IMR-90 (cell line): ENCODE data around the gene CEBPE. TPM values are rescaled to one million over a fixed set of nuclear protein-coding genes. Genes with fewer than 3 reads are reported as not detected.

Experiments
- ATAC-seq: fragments of 200-7000 bp; cut with Tn5 transposase; 2 replicates; pipeline ENCODE4 v1.9.1; 2020; ENCODE audit warnings: low read depth, mild to moderate bottlenecking, moderate library complexity
- BruUV-seq: library from RNA; stranded (reverse); fragments of 400-500 nt; replicated peaks from 2 replicates; lab custom pipeline; 2021; lab: Mats Ljungman, UMichigan
- CTCF ChIA-PET: fragments of 300-600 bp; formaldehyde crosslinking; extraction: SDS; loops from one replicate; lab custom pipeline; 2021; ENCODE audit warnings: antibody characterized with exemption; lab: Yijun Ruan, JAX
- POLR2A ChIA-PET: fragments of 300-600 bp; sonication (Branson Sonifier 250); formaldehyde crosslinking; loops from one replicate; lab custom pipeline; 2022; ENCODE audit warnings: antibody characterized with exemption; ENCODE audit not compliant: unreplicated experiment; lab: Charles Lee
- DNase-seq: peaks from one replicate; pipeline ENCODE4 v3.0.0; 2013
- H2AFZ ChIP-seq: replicated peaks from 2 replicates; pipeline ENCODE3; 2013; ENCODE audit warnings: low read length, mild to moderate bottlenecking; ENCODE audit not compliant: poor library complexity
- H2AK5ac ChIP-seq: 2 replicates; pipeline ENCODE4 v1.6.1; 2013; ENCODE audit warnings: low read depth, low read length, inconsistent platforms
- H2AK9ac ChIP-seq: replicated peaks from 2 replicates; pipeline ENCODE3; 2013; ENCODE audit warnings: mild to moderate bottlenecking, low read depth, low read length, moderate library complexity; ENCODE audit not compliant: poor library complexity
- H2BK120ac ChIP-seq: 2 replicates; pipeline ENCODE4 v1.6.1; 2013; ENCODE audit warnings: low read depth, low read length, inconsistent platforms
- H2BK15ac ChIP-seq: 3 replicates; pipeline ENCODE4 v1.6.1; 2013; ENCODE audit warnings: low read depth, low read length, inconsistent platforms
- H2BK20ac ChIP-seq: 2 replicates; pipeline ENCODE4 v1.6.1; 2013; ENCODE audit warnings: low read depth, mild to moderate bottlenecking, inconsistent platforms, low read length, moderate library complexity
- H2BK5ac ChIP-seq: 2 replicates; pipeline ENCODE4 v1.6.1; 2013; ENCODE audit warnings: mild to moderate bottlenecking, low read depth, low read length, inconsistent platforms; ENCODE audit not compliant: poor library complexity, severe bottlenecking
- H3K14ac ChIP-seq: replicated peaks from 2 replicates; pipeline ENCODE4 v1.6.1; 2013; ENCODE audit warnings: low read depth, low read length, inconsistent platforms
- H3K18ac ChIP-seq: 2 replicates; pipeline ENCODE4 v1.6.1; 2013; ENCODE audit warnings: low read depth, low read length, control low read depth
- H3K23ac ChIP-seq: 2 replicates; pipeline ENCODE4 v1.6.1; 2013; ENCODE audit warnings: low read depth, low read length, inconsistent platforms
- H3K27ac ChIP-seq: 2 replicates; pipeline ENCODE4 v1.5.1; 2013; ENCODE audit warnings: mild to moderate bottlenecking, control low read depth, low read length; ENCODE audit not compliant: insufficient read depth
- H3K27me3 ChIP-seq: 2 replicates; pipeline ENCODE4 v1.6.1; 2013; ENCODE audit warnings: low read length; ENCODE audit not compliant: control insufficient read depth, insufficient read depth
- H3K36me3 ChIP-seq: 2 replicates; pipeline ENCODE4 v1.6.1; 2013; ENCODE audit warnings: low read length, mixed read lengths; ENCODE audit not compliant: control insufficient read depth, insufficient read depth
- H3K4ac ChIP-seq: 2 replicates; pipeline ENCODE4 v1.6.1; 2013; ENCODE audit warnings: low read depth, low read length, inconsistent platforms
- H3K4me1 ChIP-seq: 2 replicates; pipeline ENCODE4 v1.6.1; 2013; ENCODE audit warnings: low read length, mixed read lengths; ENCODE audit not compliant: control insufficient read depth, insufficient read depth
- H3K4me2 ChIP-seq: 2 replicates; pipeline ENCODE4 v1.6.1; 2013; ENCODE audit warnings: low read depth, mild to moderate bottlenecking, control low read depth, low read length, moderate library complexity
- H3K4me3 ChIP-seq: 2 replicates; pipeline ENCODE4 v1.5.1; 2013; ENCODE audit warnings: low read depth, mild to moderate bottlenecking, control low read depth, low read length, moderate library complexity; ENCODE audit not compliant: insufficient read depth
- H3K56ac ChIP-seq: 2 replicates; pipeline ENCODE4 v1.6.1; 2013; ENCODE audit warnings: low read length, inconsistent platforms; ENCODE audit not compliant: insufficient read depth; ENCODE audit errors: extremely low read depth
- H3K79me1 ChIP-seq, 2 experiments: 2 replicates each; pipeline ENCODE4 v1.6.1; 2013; ENCODE audit warnings: low read length in 2 of 2, inconsistent platforms in 1 of 2, low read depth in 1 of 2
- H3K9ac ChIP-seq: 2 replicates; pipeline ENCODE4 v1.6.1; 2013; ENCODE audit warnings: low read depth, low read length, control low read depth
- H3K9me1 ChIP-seq: 2 replicates; pipeline ENCODE4 v1.6.1; 2013; ENCODE audit warnings: low read length, inconsistent platforms; ENCODE audit not compliant: insufficient read depth
- H3K9me3 ChIP-seq: 2 replicates; pipeline ENCODE4 v1.6.1; 2013; ENCODE audit warnings: low read length; ENCODE audit not compliant: control insufficient read depth, insufficient read depth
- H4K20me1 ChIP-seq: 2 replicates; pipeline ENCODE4 v1.6.1; 2013; ENCODE audit warnings: low read length, inconsistent platforms; ENCODE audit not compliant: insufficient read depth
- H4K5ac ChIP-seq: 2 replicates; pipeline ENCODE4 v1.6.1; 2013; ENCODE audit warnings: mild to moderate bottlenecking, low read depth, low read length, control low read depth
- H4K8ac ChIP-seq, 2 experiments: 2 replicates each; pipeline ENCODE4 v1.6.1; 2013; ENCODE audit warnings: low read depth in 2 of 2, low read length in 2 of 2, control low read depth in 1 of 2, inconsistent platforms in 1 of 2
- H4K91ac ChIP-seq: 2 replicates; pipeline ENCODE4 v1.6.1; 2013; ENCODE audit warnings: low read depth, low read length, inconsistent platforms; ENCODE audit not compliant: insufficient read depth
- BHLHE40 ChIP-seq: fragments of 150-350 bp; IDR thresholded peaks from 2 replicates; pipeline ENCODE4 v1.6.1; 2016; ENCODE audit warnings: mild to moderate bottlenecking, low read depth, low read length
- CEBPB ChIP-seq: IDR thresholded peaks from 2 replicates; pipeline ENCODE4 v1.6.1; 2012; ENCODE audit warnings: low read depth, low read length, improper control_type of control experiment
- NFE2L2 ChIP-seq: fragments of 150-350 bp; IDR thresholded peaks from 2 replicates; pipeline ENCODE4 v1.6.1; 2016; ENCODE audit warnings: low read depth, mild to moderate bottlenecking, low read length
- SMC3 ChIP-seq: fragments of 150-350 bp; IDR thresholded peaks from 2 replicates; pipeline ENCODE4 v1.6.1; 2016; ENCODE audit warnings: low read depth, mild to moderate bottlenecking, antibody characterized with exemption, low read length, moderate library complexity
- USF2 ChIP-seq: fragments of 150-350 bp; IDR thresholded peaks from 2 replicates; pipeline ENCODE4 v1.6.1; 2017; ENCODE audit warnings: mild to moderate bottlenecking, antibody characterized with exemption, low read length, low read depth
- WGBS, 2 experiments: methylation state at CpG; one replicate each; pipeline versions ENCODE4 v1.1.5 to v1.1.7; 2013; ENCODE audit warnings: missing lambda C conversion rate in 2 of 2; ENCODE audit not compliant: insufficient read length in 1 of 2; ENCODE audit errors: extremely low coverage in 2 of 2; 5-methylcytosine and 5-hydroxymethylcytosine counted together
- dilution Hi-C: fragments of 300-500 bp; cut with HindIII; formaldehyde crosslinking; loops from one replicate; pipeline ENCODE4 v1.14.3; 2018; ENCODE audit warnings: low sequenced_read_pairs; ENCODE audit not compliant: unreplicated experiment
- in situ Hi-C: fragments of 300-500 bp; cut with MboI; formaldehyde crosslinking; loops from 3 replicates; pipeline ENCODE4 v1.14.3; 2019; ENCODE audit warnings: low sequenced_read_pairs, inconsistent platforms, mixed read lengths
- intact Hi-C: fragments of 100-400 bp; cut with micrococcal nuclease; formaldehyde crosslinking; loops from 2 replicates; pipeline ENCODE4 v1.10.0; 2022
- polyA plus RNA-seq, 3 experiments: library from polyadenylated mRNA; depleted of rRNA; stranded (reverse); fragments of >200 nt; gene quantifications; 2 replicates each; pipeline ENCODE4 v1.2.3, GENCODE V29; 2012; ENCODE audit warnings: low replicate concordance in 1 of 3
- total RNA-seq: library from RNA; depleted of rRNA; stranded (reverse); fragments of >200 nt; gene quantifications from 2 replicates; pipeline ENCODE4 v1.2.3, GENCODE V29; 2012

The CEBPE gene
- total and polyA plus RNA-seq, 2 of the 4 experiments (the other 2 are of a cell fraction): 0.05 TPM; not detected in 1

- dilution Hi-C loops: no loop called here
- peak overlapping the region; percentile 61 for H3K27ac ChIP-seq
- BruUV-seq: no TSS peak
- TF ChIP-seq CEBPB (0 out of 2 replicates have a peak, but pooled peaks have one; percentile 28), USF2 (no peak), NFE2L2 (no peak), SMC3 (no peak), BHLHE40 (no peak)
- peak overlapping the region; percentile 89 for H3K4ac ChIP-seq
- intact Hi-C loops: no loop called here
- peak overlapping the region; percentile 92 for H2BK20ac ChIP-seq
- no peaks in the 10 kb centered on the region for H3K9me3 ChIP-seq
- peak overlapping the region; percentile 81; the same call in 1 of the 2 replicates for H3K23ac ChIP-seq
- ChIA-PET POLR2A (no interaction called here), CTCF (interaction anchor here (1.3 to 2.2 kb wide), 5 partner anchors 8 to 56 kb away, joined by 4 to 6 read pairs (median 5); partner anchors contain the start of genes ACIN1, C14orf119 and CDH24)
- H3K9ac ChIP-seq: peak overlapping the region; percentile 13; the same call in 1 of the 2 replicates
- peaks cover 35% of the 10 kb centered on the region for H3K9me1 ChIP-seq
- in situ Hi-C loops: loop anchor here (10.0 kb wide), 1 partner anchor 191 kb away; the partner anchor contains the start of genes BCL2L2 and PPP1R3E
- no peaks in the 10 kb centered on the region for H3K36me3 ChIP-seq
- peaks cover 29% of the 10 kb centered on the region for H3K4me1 ChIP-seq
- H3K4me2 ChIP-seq: peak overlapping the region; percentile 11; the same call in 1 of the 2 replicates
- H3K56ac ChIP-seq: no peak overlapping the region
- no peaks in the 10 kb centered on the region for H4K20me1 ChIP-seq
- 100% methylated on average over 1 of the region's 10 CpGs; no CpG with 5 or more reads in 1 of the 2 experiments for WGBS, 2 experiments
- peak overlapping the region; percentile 77 for H2AK9ac ChIP-seq
- H2AFZ ChIP-seq: peak overlapping the region; percentile 80
- H2BK15ac ChIP-seq: peak overlapping the region; percentile 97; the same call in 2 of the 3 replicates
- no peak overlapping the region for H3K4me3 ChIP-seq
- H3K14ac ChIP-seq: peak overlapping the region; percentile 91
- H3K79me1 ChIP-seq: peaks cover 9 to 10% of the 10 kb centered on the region in 2 experiments; a peak in 2 of 4 replicates
- H3K27me3 ChIP-seq: no peaks in the 10 kb centered on the region
- H2BK120ac ChIP-seq: peak overlapping the region; percentile 92
- peak overlapping the region; percentile 81 to 92 for H4K8ac ChIP-seq
- DNase-seq (peak; percentile 45), ATAC-seq (peak; percentile 10; the same call in 1 of the 2 replicates)
- peak overlapping the region; percentile 66 for H4K5ac ChIP-seq
- H4K91ac ChIP-seq: peak overlapping the region; percentile 92
- H3K18ac ChIP-seq: peak overlapping the region; percentile 87
- H2BK5ac ChIP-seq: peak overlapping the region; percentile 95
- H2AK5ac ChIP-seq: peak overlapping the region; percentile 82
Measured at GRCh38 chr14:23113431-23114119, 5.5 kb downstream of the CEBPE start.
